NCI-H774 (cell line): ENCODE measurements around the gene SDC4.

ENCODE experiments used
- DNase-seq: peaks from one replicate; lab custom pipeline; 2025; lab: John Stamatoyannopoulos, UW

Gene SDC4

DNA sequence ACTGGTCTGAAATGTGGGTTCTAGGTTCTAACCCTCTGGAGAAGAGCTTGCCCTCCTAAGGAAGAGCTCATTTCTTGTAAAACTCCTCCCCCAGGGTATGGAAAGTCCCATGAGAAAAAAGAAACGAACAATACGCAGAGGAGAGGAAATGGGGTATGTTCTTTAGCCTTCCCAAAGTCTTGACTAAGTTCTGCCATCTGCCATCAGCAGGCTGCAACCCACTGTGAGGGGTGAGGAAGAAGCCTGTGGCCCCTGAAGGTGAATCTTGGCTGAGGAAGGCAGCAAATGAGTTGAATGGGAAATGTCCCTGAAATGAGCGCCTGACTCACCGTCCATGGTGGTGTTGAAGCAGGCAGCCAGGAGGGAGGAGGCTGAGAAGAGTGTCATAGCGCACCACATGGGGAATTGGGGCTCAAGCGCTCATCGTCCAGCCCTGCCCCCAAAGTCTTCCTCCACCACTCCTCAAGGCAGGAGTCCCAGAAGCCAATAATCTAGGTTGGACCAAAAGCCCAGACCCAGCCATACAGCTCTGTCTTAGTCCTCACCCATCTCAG, 29.8 kb downstream of the SDC4 start:
- DNase-seq: no peak

DNA sequence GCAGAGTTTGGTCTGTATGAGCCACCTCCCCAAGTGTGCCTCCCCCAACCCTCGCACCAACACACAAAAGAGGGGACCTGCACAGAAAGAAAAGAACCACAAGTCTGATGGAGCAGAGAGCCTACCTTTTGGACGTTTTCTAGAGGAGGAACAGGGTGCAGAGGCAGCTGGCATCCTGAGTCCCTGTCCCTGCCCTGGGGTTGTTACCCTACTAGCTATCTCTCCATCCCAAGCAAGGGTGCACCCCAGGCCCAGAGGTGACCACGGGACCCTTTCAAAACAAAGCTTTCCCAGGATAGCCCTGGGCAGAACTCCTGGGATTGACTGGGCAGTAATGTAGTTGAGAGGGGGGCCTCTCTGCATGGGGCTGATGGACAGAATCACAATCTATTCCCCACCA, 30.4 kb downstream of the SDC4 start:
- DNase-seq: no peak

DNA sequence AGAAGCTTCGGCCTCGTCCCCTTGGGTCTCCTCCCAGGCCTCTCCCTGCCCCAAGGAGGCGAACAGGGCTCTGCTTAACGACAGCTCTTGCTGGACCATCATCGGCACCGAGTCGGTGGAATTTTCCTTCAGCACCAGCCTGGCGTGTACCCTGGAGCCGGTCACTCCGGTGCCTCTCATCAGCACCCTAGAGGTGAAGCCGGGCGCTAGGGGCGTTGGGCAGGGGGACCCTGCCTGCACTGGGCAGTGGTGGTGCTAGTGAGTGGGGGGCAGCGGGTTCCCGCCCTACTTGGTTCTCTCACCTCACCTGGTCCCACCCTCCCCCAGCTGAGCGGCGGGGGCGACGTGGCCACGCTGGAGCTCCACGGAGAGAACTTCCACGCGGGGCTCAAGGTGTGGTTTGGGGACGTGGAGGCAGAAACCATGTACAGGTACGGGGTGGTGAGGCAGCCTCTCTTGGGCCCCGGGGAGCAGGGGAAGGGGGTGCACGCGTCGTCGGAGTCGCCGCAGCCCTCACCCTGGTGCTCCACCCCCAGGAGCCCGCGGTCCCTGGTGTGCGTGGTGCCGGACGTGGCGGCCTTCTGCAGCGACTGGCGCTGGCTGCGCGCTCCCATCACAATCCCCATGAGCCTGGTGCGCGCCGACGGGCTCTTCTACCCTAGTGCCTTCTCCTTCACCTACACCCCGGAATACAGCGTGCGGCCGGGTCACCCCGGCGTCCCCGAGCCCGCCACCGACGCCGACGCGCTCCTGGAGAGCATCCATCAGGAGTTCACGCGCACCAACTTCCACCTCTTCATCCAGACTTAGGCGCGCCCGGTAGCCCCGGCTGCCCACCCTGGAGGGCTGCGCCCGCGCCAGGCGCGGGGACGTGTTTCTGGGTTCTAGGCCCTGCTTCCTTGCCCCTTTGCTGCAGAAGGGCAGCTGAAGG, 31.8 kb downstream of the SDC4 start:
- no peak for DNase-seq

DNA sequence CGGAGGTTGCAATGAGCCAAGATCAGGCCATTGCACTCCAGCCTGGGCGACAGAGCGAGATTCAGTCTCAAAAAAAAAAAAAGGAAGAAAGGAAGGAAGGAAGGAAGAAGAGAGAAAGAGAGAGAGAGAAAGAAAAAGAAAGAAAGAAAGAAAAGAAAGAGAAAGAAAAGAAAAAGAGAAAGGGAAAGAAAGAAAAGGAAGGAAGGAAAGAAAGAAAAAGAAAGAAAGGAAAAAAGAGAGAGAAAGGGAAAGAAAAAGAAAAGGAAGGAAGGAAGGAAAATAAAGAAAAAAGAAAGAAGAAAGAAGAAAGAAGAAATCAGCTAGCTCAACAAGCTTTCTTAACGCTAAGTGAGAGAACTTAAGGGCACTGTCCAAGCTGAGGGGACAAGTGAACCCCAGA, 32.6 kb downstream of the SDC4 start:
- no peak for DNase-seq

DNA sequence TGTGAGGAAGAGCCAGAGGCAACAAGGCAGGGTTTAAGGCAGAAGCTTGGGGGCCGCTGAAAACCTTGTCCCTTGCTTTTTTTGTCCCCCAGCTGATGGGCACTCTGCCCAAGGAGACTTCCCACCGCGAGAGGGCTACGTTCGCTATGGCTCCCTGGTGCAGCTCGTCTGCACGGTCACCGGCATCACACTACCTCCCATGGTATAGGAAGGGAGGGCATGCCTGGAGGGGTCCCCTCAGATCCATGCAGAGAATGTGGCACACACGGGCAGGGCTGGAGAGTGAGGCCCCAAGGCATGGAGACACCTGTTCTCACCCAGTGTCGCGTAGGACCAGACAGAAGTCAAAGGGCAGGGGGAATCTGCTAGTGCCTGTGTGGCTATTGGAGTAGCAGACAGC, 34.3 kb downstream of the SDC4 start:
- no peak for DNase-seq

DNA sequence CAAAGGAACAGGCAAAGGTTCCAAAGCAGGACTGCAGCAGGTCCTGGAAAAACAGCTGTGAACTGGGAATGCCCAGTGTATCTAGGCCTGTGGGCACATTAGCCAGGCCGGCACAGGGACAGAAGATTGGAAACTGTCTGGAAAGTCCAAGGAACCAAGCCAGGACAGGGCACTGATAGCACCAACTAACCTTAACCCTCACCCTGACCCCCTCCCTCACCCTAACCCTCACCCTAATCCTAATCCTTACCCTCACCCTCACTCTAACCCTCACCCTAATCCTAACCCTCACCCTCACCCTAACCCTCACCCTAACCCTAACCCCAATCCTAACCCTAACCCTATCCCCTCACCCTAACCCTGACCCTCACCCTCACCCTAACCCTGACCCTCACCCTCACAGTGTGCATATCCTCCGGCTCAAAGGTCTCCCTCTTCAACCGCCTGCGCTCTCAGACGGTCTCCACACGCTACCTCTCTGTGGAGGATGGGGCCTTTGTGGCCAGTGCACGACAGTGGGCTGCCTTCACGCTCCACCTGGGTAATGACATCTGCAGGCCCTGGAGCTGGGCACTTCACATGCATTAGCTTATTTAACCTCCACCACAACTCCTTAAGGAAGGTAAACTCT, 35.0 kb downstream of the SDC4 start:
- DNase-seq: no peak

DNA sequence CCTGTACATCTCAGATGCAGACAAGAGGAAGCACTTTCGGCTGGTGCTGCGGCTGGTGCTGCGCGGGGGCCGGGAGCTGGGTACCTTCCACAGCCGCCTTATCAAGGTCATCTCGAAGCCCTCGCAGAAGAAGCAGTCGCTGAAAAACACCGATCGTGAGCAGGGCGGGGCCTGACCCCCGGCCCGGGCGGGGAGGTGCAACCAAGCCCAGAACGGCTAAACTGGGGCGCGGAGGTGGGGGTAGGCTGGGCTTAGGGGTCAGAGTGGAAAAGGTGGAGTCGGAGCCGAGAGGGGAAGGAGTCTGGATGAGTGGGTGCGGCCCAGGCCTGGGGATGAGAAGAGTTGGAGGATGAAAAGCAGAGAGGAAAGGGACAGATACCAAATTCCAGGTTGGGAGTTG, 36.0 kb downstream of the SDC4 start:
- no peak for DNase-seq

DNA sequence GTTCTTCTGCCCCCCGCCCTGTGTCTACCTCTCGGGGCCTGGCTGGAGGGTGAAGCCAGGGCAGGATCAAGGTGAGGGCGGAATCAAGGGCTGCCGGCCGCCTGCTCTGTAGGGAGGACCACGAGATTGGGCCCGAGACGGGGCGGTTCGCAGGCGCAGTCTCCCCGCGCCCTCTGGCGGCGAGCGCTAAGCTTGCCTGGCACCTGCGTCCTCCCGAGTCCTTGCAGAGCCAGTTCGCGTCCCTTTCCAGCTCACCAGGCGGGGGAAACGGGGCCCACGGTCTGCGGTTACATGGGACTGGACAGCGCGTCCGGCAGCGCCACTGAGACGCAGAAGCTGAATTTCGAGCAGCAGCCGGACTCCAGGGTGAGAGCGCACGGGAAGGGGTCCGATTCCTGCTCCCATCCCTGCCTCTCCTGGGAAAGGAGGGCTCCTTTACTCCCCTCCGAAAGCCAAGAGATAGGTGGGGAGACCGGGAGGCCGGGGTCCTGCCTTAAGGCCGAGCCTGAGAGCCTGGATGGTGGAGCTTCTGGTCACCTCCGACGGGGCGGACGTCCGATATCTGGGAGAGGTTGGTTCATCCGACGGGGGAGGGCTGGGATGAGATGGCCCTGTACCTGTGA, 36.5 kb downstream of the SDC4 start:
- peak; percentile 52 for DNase-seq

DNA sequence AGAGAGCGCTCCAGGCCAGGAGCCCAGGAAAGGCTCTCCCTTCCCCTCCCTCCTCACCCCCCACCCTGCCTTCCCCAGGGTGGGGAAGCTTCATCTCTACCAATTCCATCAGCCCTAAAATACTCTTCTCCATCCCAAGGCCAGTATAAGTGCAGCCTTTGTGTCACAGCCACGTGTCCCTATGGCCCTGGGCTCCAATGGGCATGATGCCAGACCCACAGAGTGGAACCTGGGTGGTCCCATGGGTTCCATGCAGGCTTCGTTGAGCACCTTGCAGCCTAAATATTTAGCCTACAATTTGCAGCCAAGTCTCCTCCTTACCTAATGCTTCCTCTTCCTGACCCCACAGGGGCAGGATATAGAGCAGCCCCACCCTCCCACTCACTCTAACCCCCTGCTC, 39.1 kb downstream of the SDC4 start:
- DNase-seq: no peak

DNA sequence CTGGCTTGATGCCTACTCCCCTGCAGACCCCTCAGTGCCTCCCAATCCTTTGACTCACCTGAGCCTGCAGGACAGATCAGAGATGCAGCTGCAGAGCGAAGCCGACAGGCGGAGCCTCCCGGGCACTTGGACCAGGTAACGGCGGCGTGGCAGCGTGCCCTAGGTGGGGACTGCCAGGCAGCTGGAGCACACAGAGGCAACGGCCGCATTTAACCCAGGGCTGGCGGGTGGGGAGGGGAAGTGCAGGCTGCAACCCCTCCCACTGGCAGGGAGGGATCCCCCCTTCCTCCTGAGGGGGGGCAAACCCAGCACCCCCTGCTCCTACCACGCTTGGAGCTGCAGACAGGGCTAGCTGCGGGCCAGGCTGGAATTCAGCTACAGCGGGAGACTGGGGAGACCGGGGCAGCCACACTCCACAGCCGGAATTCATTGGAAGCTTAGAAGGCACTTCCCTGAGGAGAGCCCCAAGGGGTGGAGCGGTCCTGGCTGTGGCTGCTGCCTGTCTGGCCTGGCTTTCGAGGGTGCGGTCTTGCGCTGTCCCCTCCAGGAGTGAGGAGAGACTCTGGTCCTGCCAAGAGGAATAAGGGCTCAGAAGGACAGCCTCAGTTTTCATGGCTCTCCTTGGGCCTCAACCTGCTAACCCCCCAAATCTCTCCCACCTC, 40.0 kb downstream of the SDC4 start, which contains the start of gene MATN4:
Gene MATN4 (minus strand): TSS at position 183 of the 662 bp plus-strand sequence. CDS start 2,717 bp downstream, outside the sequence.
- no peak for DNase-seq

DNA sequence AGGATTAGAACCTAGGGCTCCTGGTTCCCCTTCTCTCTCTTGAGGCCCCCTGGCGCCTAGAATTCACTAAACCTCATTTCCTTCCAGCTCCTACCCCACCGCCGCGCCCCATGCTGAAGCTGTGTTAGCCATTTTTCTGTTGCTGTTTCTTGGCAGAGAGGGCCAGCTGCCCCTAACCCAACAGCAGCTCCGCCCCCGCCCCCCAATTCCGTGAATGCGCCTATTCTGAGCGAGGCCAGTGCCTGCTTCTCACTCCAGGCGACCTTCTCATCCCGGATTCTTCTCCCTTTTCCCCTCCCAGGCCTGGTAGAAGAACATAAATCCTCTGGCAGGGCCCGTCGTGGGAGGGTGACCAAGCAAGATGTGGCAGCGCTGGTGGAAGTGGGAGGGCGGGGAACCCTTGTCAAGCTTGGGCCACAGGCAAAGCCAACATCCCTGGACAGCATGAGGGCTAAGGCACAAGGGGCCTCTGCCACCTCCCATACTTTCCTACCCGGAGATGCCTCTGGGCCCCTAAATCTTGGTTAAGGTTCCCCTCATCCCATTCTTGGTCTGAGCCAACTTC, 41.1 kb downstream of the SDC4 start:
- DNase-seq: no peak

DNA sequence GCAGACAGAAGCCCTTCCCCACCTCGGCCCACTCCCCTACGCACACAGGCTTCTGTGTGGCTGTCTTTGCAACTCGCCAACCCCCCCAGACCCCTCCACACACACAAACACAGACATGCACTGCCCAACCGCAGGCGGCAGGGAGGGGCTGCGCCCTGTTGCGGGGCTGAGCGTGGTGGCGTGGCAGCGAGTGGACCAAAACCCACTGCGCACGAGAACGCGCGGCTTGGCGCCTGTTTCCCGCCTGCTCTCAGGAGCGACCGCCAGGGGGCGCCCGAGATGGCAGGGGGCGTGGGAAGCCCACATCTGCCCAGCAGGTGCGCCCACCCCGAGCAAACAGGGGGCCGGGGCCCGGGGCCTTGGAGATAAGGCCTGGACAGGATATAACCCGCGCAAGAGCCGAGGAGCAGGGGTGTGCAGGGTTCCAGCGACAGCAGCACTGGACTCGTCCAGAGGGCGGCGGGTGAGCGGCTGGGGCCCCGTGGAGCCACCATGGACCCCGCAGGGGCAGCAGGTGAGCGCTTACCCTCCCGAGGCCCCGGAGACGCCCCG, 41.7 kb downstream of the SDC4 start, which contains the start of gene RBPJL:
Gene RBPJL (plus strand): TSS at position 410 of the 552 bp plus-strand sequence. CDS start 83 bp downstream, at position 493.
- no peak for DNase-seq

DNA sequence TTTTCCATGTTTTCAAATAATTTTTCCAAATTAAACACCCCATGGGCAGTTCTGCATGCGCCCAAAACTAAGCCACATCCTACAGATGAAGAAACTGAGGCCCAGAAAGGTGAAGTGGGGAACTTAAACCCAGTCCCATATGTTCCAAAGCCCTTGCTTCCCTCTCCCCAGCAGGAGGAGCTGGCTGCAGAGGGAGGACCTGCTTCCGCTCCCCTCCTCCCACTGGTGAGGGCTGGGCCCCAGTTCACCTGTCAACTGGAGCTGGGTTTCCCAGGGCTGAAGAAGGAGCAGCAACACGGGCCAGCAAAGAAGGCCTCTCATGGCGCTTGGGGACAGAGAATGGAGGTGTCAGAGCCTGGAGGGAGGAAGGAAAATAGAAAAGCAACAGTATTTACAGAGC, 43.0 kb downstream of the SDC4 start:
- no peak for DNase-seq

DNA sequence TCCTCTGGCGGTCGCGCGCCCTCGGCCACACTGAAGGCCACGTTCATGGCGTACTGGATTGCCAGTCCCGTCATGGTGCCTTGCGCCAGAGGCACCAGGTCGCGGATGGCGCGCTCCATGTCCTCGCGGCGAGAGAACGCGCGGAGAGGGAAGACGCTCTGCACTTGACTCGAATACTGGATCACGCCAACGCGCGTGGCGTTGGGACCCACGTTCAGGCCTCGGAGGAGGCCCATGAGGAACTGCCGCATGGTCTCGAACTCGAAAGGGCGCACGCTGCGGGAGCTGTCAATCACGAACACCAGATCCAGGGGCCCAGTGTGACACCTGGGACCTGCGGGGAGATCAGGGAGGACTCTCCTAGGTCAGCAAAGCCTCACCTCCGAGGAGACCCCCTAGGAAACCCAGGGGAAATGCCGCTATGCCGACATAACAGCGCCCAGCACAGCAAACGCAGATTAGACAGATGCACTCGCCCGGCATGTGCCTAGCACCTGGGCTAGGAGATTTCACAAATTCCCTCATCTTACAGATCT, 43.7 kb downstream of the SDC4 start:
- DNase-seq: no peak

DNA sequence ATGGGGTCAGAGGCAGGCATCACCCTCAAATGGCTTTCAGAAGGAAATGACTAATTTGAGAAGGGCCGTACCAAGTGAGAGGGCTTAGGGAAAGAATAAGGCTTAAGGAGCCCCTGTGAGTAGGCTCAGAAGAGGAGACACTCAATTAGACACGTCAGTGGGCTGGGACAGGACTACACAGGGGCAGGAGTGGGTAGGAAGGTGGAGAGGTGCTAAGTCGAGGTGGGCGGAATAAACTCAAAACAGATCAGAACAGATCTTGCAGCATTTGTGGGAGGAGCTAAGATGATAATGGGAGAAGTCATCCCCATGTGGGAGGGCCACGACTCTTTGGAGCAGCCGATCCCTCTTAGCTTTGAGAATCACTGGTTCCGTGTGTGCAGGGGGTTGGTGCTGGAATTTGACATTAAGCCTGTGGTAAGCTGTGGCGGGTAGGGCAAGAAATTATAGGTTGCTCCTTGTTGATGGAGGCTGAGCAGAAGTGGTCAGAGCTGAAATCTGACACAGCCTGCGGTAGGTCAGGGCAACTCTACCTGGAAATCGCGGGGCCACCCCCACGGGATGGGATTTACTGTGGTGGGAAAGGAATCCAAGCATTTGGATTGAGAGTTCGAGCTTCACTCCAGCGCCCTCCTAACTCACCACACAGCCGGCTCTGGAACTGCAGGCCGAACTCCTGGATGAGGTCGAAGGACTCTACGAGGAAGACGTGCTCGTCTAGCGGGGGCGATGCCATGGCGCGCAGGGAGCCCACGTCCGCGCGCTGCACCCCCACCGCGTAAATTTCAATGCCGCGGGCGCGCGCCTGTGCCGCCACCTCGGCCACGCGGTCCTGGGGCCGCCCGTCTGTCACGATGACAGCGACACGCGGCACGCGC, 44.4 kb downstream of the SDC4 start:
- no peak for DNase-seq

DNA sequence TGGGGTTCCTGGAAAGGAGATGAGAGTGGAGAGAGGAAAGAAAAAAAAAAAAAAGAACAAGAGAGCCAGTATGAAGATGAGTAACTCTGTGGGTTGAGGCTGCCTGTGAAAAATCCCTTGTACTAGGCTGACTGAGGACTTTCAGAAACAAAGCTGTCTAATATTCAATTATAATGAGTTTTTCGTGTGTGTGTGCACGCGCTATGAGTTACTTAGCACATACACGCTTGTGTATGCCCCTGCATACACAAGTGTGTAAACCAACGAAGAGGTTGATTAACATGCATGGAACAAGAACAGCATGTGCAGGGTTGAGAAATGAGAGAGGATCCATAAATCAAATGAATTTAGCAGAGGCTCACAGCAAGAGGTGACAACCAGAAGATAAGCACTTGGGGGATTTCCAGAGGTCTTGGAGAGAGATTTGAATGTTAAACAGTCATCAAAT, 46.4 kb downstream of the SDC4 start:
- DNase-seq: no peak

DNA sequence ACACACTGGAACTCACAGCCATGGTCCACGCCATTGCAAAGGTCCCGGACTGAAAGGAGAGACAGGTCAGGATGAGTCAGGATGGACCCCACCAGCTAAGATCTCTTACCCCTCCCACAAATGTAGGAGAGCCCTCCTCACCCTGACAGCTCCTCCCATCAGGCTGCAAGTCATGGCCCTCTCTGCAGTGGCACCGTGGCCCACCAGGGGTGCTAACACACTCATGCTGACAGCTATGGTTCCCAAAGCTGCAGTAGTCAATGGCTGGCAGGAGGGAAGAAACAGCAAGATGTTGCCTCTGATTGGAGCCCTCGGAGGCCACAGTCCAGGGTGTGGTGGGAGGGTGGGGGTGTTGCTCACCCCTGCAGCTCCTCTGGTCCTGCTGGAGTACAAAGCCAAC, 47.3 kb downstream of the SDC4 start:
- DNase-seq: no peak

DNA sequence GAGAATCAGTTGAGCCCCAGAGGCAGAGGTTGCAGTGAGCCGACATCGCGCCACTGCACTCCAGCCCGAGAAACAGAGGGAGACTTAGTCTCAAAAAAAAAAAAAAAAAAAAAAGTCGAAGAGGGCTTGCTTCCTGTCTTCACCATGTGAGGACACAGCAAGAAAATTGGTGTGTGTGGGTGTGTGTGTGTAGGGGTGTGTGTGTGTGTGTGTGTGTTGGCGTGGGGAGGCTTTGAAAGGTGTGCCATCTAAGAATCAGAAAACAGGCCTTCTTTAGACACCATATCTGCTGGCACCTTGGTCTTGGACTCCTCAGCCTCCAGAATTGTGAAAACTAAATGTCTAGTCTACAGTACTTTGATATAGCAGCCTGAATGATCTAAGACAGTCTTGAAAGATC, 48.4 kb downstream of the SDC4 start:
- no peak for DNase-seq

DNA sequence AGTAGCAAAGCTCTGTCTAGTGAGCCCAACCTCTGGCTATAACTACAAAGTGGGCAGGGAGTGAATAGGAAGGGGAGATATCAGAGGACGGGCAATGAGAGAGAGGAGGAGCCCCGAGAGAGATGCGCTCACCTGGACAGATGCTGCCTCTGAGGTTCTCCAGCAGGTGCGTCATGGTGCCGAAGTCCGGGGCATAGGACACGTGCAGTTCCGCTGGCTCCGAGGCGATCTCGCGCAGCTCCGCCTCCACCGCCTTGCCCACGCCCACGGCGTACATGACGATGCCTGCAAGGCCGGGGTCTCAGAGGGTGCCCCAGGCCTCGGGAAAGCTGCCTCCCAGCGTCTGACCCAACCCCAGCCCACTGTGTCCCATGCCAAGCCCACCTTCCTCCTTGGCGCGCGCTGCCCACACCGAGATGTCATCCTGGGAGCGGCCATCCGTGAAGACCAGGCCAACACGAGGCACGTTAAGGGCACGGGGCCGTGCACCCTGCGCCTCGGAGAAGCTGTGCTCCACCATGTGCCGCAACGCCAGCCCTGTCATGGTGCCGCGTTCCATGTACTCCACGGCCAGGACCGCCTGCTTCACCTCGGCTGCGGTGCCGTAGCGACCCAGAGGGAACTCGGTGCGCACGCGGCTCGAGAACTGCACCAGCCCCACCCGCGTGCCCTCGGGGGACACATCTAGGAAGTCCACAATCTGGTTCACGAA, 50.3 kb downstream of the SDC4 start:
- DNase-seq: no peak
